Inflammatory macrophage (primary cell): Measurements from ENCODE around the gene ATXN10.
A peak's percentile ranks its signal among the peaks of the same experiment; 100 is the strongest.
"Not testable (repeated sequence)": the region's sequence is repeated elsewhere in the genome, so short reads cannot be mapped to it uniquely, and the experiment has no call there.

ENCODE experiments used
- DNase-seq, 2 donors: peaks; one replicate each; pipeline ENCODE4 v3.0.0-alpha.2; 2020 to 2022

ATXN10 gene

DNA sequence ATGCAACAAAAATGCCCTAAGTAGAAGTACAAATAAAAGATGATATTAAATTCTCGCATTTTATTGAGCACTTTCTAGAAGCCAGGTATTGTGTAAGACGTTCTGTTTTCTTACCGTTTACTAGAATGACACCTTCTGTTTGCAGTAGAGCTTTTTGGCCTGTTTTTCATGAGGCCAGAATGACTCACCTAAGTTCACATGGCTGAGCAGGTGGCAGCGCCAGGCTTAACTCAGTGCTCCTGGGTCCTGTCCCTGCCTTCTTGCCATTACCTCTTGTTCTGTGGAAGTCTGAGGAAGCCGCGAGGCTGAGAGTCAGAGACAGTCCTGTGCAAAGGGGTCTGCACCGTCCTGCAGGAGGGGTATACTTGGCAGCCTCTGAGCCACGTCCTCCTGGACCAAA lies 113.8 kb downstream of the ATXN10 start:
- DNase-seq = no peak

GRCh38 chr22:45786726-45787125 lies 115.1 kb downstream of the ATXN10 start:
- DNase-seq = no peak

DNA sequence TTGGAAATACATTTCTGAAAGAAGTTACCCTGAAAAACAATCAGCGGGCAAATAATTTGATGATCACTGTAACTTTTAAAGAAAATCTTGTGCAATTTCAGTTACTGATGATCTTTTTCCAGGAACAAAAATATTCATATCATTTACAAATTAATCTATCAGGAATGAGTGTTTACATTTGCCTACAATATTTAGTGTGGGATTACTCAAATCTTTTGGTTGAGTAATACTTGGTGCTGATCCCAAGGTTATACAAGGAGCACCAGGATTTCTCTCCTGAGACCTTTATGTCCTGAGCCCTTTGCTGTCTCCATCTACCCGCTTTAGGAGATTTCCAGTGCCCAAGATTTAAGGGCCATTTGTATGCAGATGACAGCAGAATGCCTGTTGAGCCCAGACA lies 116.1 kb downstream of the ATXN10 start:
- no peak for DNase-seq

GRCh38 chr22:45788522-45788921 lies 116.9 kb downstream of the ATXN10 start:
- no peak for DNase-seq

GRCh38 chr22:45790401-45790800 lies 118.8 kb downstream of the ATXN10 start:
- DNase-seq = no peak

- DNase-seq = no peak
These were observed 121.5 kb downstream of the ATXN10 start for GRCh38 chr22:45793161-45793560.

DNA sequence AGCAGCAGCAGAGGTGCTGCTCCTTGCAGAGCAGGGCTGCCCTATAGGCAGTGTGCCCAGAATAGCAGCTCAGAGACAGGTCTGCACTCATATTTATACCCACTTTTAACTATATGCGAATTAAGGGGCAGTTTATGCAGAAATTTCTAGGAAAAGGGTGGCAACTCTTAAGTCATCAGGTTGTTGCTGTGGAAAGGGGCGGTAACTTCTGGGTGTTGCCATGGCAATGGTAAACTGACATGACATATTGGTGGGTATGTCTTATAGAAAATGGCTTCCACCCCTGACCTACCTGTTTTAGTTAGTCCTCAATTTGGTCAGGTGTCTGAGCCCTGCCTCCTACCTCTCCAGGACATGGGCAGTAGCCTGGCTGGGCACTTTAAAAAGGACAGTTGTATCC lies 122.3 kb downstream of the ATXN10 start:
- DNase-seq = no peak

DNA sequence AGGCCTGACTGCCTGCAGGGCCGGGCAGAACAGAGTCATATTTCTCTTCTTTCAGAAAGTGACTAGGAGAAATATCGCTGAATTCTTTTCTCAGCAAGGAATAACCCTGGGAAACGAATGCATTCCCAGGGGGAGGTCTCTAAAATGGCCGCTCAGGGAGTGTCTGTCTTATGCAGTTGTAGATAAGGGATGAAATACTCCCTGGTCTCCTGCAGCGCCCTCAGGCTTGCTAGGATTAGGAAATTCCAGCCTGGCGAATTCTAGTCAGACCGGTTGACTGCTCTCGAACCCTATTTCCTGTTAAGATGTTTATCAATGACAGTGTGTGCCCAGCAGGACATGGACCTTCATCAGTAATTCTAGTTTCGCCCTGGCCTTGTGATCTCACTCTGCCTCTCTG lies 124.4 kb downstream of the ATXN10 start:
- DNase-seq = not testable (repeated sequence)

GRCh38 chr22:45799291-45799690 lies 127.7 kb downstream of the ATXN10 start:
- DNase-seq = peak in 1 of 2 donors; percentile 4

DNA sequence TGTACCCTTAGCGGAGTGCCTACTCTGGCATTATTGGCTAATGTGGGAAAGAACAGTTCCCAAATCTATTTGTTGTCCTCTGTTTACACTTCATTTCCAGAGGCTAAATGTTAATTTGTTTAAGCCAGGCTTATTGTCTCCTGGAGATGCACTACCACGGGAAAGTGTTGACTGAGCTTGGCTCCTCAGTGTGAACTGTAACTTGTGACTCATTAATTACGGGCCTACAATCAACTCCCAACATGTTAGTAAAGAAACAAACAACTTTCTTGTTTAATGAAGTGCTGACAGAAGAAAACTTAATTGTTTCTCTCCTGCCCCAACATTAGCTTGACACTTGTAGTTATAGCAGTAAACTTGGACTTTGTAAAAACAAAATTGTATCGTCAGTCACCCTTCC lies 130.4 kb downstream of the ATXN10 start:
- no peak for DNase-seq

DNA sequence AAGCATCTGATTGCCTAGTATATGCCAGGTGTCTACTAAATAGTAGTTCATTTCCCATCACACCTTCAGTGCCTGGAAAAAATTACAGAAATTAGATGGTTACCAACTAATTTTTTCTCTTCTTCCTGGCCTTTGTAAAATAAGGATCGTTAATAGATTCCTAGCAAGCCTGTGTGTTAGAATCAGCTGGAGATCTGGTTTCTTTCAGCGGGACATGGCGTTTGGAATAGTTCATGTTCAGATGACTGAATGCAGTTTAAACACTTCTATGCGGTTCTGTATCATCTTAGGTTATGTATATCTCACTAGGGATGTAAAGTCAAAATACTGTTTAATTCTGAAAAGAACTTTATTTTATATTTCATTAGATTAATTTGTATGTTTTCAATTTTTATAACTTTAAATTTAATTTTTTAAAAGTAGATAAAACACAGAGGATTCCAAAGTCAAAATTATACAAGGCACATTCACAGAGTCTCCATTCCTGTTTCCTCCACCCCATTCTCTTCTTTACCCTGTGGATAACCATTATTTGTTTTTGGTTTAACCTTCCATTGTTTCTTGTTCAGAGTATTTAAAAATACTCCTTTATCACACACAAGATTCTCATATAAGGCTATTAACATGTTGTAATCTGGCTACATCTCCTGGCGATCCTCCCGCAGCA lies 132.8 kb downstream of the ATXN10 start:
- no peak for DNase-seq

DNA sequence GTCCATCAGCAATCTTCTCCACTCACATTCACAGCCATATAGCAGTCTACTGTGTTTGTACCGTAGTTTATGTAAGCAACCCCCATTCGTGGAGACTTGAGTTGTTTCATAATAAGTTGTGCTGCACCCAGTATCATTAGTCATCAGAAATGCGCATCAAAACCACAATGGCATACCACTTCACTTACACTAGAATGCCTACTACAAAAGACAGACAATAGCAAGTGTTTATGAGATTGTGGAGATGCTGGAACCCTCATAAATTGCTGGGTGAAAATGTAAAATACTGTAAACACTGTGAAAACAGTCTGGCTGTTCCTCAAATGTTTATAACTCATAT lies 133.3 kb downstream of the ATXN10 start:
- DNase-seq = no peak

DNA sequence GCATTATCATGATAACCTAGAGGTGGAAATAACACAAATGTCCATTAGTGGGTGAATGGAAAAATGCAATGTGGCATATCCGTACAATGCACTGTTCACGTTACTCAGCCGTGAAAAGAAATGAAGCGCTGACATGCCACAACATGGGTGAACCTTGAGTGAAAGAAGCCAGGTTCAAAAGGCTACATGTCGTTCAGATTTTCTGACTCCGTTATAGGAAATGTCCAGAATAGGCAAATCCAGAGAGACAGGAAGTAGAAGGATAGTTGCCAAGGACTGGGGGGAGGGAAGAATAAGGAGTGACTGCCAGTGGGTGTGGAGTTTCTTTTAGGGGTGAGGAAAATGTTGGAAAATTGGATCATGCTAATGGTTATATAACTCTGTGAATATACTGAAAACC lies 133.8 kb downstream of the ATXN10 start:
- no peak for DNase-seq

- DNase-seq = no peak
These were observed 135.7 kb downstream of the ATXN10 start for GRCh38 chr22:45807156-45807915.

- no peak for DNase-seq
These were observed 141.3 kb downstream of the ATXN10 start for GRCh38 chr22:45812910-45813309.

DNA sequence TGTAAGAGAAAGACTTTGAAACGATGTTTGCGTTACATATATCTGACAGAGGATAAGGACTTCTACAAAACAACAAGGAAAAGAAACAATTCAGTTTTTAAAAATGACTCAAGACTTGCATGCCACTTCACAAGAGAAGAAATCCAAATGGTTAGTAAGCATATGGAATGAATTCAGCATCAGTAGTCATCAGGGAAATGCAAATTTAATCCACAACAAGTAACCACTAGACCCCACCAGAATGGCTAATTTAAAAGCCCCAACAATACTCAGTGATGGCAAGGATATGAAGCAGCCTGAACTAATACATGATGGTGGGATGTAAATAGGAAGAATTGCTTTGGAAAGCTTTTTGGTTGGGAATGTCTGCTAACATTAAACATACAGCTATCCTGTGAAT lies 142.6 kb downstream of the ATXN10 start:
- no peak for DNase-seq

DNA sequence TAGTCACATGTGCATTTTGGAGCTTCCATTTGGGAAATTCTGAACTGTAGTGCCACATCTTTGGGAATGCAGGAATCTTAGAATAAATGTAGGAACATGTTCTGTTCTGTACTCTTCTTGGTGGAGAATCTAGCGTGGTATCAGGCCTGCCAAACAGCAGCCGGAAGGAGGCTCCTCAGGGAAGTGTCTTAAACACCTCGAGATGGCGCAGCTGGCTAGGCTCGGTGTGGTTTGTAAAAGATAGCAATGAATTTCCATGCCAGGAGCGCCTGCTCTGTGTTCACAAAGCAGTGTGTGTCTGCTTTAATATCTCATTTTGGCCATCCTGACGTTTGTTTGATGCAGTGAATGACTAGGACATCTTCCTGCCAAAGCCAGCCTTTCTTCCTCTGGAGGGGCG lies 145.1 kb downstream of the ATXN10 start:
- DNase-seq = no peak

- no peak for DNase-seq
These were observed 146.2 kb downstream of the ATXN10 start for GRCh38 chr22:45817745-45818423.

GRCh38 chr22:45818424-45819085 lies 146.9 kb downstream of the ATXN10 start:
- no peak for DNase-seq

- DNase-seq = no peak
These were observed 147.7 kb downstream of the ATXN10 start for GRCh38 chr22:45819305-45819704.

DNA sequence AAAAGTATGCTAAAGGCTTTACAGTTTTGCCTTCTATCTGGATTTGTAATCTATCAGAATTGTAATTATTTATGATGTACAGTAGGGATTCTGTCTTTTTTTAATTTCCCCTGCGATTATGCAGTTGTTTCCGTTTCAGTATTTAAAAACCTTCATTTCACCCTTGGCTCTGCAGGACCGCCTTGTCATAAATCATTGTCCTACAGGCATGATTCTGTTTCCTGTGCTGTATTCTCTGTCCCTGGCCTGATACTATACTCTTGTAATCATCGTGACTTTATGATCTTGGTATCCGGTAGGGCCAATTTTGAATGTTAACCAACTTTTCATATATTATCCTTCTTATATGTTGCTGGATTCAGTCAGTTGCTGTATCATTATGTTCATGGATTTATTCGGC lies 151.7 kb downstream of the ATXN10 start:
- no peak for DNase-seq

DNA sequence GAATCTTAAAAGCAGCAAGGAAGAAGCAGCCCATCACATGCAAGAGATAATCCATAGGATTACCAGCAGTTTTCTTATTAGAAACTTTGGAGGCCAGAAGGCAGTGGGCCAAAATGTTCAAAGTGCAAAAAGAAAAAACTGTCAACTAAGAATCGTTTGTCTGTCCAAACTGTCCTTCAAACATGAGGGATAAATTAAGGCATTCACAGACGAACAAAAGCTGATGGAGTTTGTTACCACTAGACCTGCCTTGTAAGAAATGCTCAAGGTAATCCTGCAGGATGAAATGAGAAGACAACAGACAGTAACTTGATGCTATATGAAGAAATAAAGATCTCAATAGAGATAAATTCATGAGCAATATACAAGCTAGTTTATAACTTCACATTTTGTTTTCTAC lies 154.9 kb downstream of the ATXN10 start:
- no peak for DNase-seq

- DNase-seq = no peak
These were observed 157.2 kb downstream of the ATXN10 start for GRCh38 chr22:45828841-45829240.
